Hepatocyte (in vitro differentiated cells): Measurements from ENCODE around the gene PCBP3. TPM values are rescaled to one million over a fixed set of nuclear protein-coding genes. Genes with fewer than 3 reads are reported as not detected.

ENCODE experiments used
- DNase-seq: peaks from one replicate; pipeline ENCODE4 v3.0.0-alpha.2; 2016; ENCODE audit warnings: low spot score
- H2AFZ ChIP-seq: fragments of 200-600 bp; sonication (generic); 2 replicates; pipeline ENCODE4 v1.6.0; 2016; ENCODE audit warnings: antibody characterized with exemption, mild to moderate bottlenecking
- H3K27ac ChIP-seq: fragments of 200-600 bp; sonication (generic); 2 replicates; pipeline ENCODE4 v1.5.1; 2016; ENCODE audit warnings: mild to moderate bottlenecking
- H3K27me3 ChIP-seq: fragments of 200-600 bp; sonication (generic); 2 replicates; pipeline ENCODE4 v1.6.1; 2016
- H3K36me3 ChIP-seq: fragments of 200-600 bp; sonication (generic); replicated peaks from 2 replicates; pipeline ENCODE4 v1.5.1; 2016; ENCODE audit warnings: low read depth; ENCODE audit not compliant: insufficient read depth
- H3K4me1 ChIP-seq: fragments of 200-600 bp; sonication (generic); 2 replicates; pipeline ENCODE4 v1.5.1; 2016; ENCODE audit warnings: mild to moderate bottlenecking, moderate library complexity; ENCODE audit not compliant: insufficient read depth
- H3K4me2 ChIP-seq: fragments of 200-600 bp; sonication (generic); 2 replicates; pipeline ENCODE4 v1.6.0; 2016
- H3K4me3 ChIP-seq: fragments of 200-600 bp; sonication (generic); 2 replicates; pipeline ENCODE4 v1.5.1; 2016; ENCODE audit warnings: mild to moderate bottlenecking
- H3K79me2 ChIP-seq: fragments of 200-600 bp; sonication (generic); 2 replicates; pipeline ENCODE4 v1.6.0; 2017; ENCODE audit warnings: mild to moderate bottlenecking
- H3K9me2 ChIP-seq: fragments of 200-600 bp; sonication (generic); replicated peaks from 2 replicates; pipeline ENCODE4 v1.6.0; 2017; ENCODE audit warnings: mild to moderate bottlenecking; ENCODE audit not compliant: insufficient read depth
- H3K9me3 ChIP-seq: fragments of 200-600 bp; sonication (generic); 2 replicates; pipeline ENCODE4 v1.5.1; 2016; ENCODE audit warnings: low read depth, mild to moderate bottlenecking
- H4K20me1 ChIP-seq: fragments of 200-600 bp; sonication (generic); 2 replicates; pipeline ENCODE4 v1.6.0; 2016; ENCODE audit warnings: mild to moderate bottlenecking; ENCODE audit not compliant: insufficient read depth, poor library complexity, severe bottlenecking
- CTCF ChIP-seq: fragments of 200-600 bp; sonication (generic); IDR thresholded peaks from 2 replicates; pipeline ENCODE4 v1.5.1; 2016; ENCODE audit warnings: antibody characterized with exemption, mild to moderate bottlenecking; ENCODE audit not compliant: poor library complexity
- EZH2 ChIP-seq: fragments of 200-600 bp; sonication (generic); IDR thresholded peaks from 2 replicates; pipeline ENCODE4 v1.6.1; 2016; ENCODE audit warnings: antibody characterized with exemption, mild to moderate bottlenecking, borderline replicate concordance
- EZH2phosphoT487 ChIP-seq: fragments of 200-600 bp; sonication (generic); IDR thresholded peaks from one replicate; pipeline ENCODE4 v1.6.1; 2018; ENCODE audit warnings: antibody characterized with exemption, mild to moderate bottlenecking, low read depth, moderate library complexity; ENCODE audit not compliant: unreplicated experiment, severe bottlenecking
- WGBS: methylation state at CpG from one replicate; pipeline ENCODE4 v1.1.6; 2016; ENCODE audit warnings: low lambda C conversion rate; ENCODE audit errors: missing lambda C conversion rate; 5-methylcytosine and 5-hydroxymethylcytosine counted together
- polyA plus RNA-seq: library from polyadenylated mRNA; unstranded; fragments of >200 nt; fragmentation: Nextera tagmentation; extraction: Ambion mirVana; gene quantifications from 2 replicates; pipeline ENCODE4 v1.2.1, GENCODE V29; 2016
- total RNA-seq: library from RNA; depleted of rRNA; stranded (reverse); fragments of >200 nt; gene quantifications from 2 replicates; pipeline ENCODE4 v1.2.3, GENCODE V29; 2014

The PCBP3 gene
- total and polyA plus RNA-seq, 2 experiments from 2014 or later, result 3.1 to 8.8 TPM

- Histone ChIP-seq H3K4me1 (no peaks in the 10 kb centered on the region), H2AFZ (no peak overlapping the region), H4K20me1 (no peaks in the 10 kb centered on the region), H3K4me3 (no peak overlapping the region), H3K9me3 (no peaks in the 10 kb centered on the region), H3K36me3 (no peaks in the 10 kb centered on the region), H3K9me2 (no peaks in the 10 kb centered on the region), H3K27ac (no peak overlapping the region), H3K79me2 (no peaks in the 10 kb centered on the region), H3K4me2 (no peak overlapping the region), H3K27me3 (no peaks in the 10 kb centered on the region)
- DNase-seq, result no peak
- WGBS, result 96% methylated on average over 15 of the region's 15 CpGs
- TF ChIP-seq EZH2phosphoT487 (no peak), CTCF (no peak), EZH2 (no peak)
These were observed 257.7 kb downstream of the PCBP3 start for GRCh38 chr21:45901061-45901690.

GRCh38 chr21:45902292-45902995 is 258.9 kb downstream of the PCBP3 start:
- Histone ChIP-seq H3K9me3 (no peaks in the 10 kb centered on the region), H3K4me1 (no peaks in the 10 kb centered on the region), H3K79me2 (no peaks in the 10 kb centered on the region), H3K27ac (no peak overlapping the region), H2AFZ (no peak overlapping the region), H3K36me3 (no peaks in the 10 kb centered on the region), H3K9me2 (no peaks in the 10 kb centered on the region), H3K27me3 (no peaks in the 10 kb centered on the region), H3K4me2 (no peak overlapping the region), H3K4me3 (no peak overlapping the region), H4K20me1 (no peaks in the 10 kb centered on the region)
- DNase-seq, result no peak
- TF ChIP-seq EZH2 (no peak), CTCF (no peak)
- 96% methylated on average over 19 of the region's 19 CpGs for WGBS

GRCh38 chr21:45905196-45905595 is 261.7 kb downstream of the PCBP3 start:
- no peaks in the 10 kb centered on the region for H3K36me3 ChIP-seq
- 89% methylated on average over 12 of the region's 12 CpGs for WGBS
- DNase-seq, result no peak

More at GRCh38 chr21:45905196-45905595, 261.7 kb downstream of the PCBP3 start:
- Histone ChIP-seq H3K4me2 (no peak overlapping the region), H3K9me3 (no peaks in the 10 kb centered on the region), H3K4me1 (no peaks in the 10 kb centered on the region), H3K79me2 (no peaks in the 10 kb centered on the region), H3K4me3 (no peak overlapping the region), H2AFZ (no peak overlapping the region), H3K27ac (no peak overlapping the region), H3K27me3 (no peaks in the 10 kb centered on the region), H4K20me1 (no peaks in the 10 kb centered on the region), H3K9me2 (no peaks in the 10 kb centered on the region)
- TF ChIP-seq CTCF, result no peak
- no peak for TF ChIP-seq EZH2phosphoT487
- TF ChIP-seq EZH2, result no peak
